ENCODE measurements around the gene CRYGS.
"Not testable (repeated sequence)": the region's sequence is repeated elsewhere in the genome, so short reads cannot be mapped to it uniquely, and the experiment has no call there.

Gene CRYGS

GRCh38 chr3:186506191-186506739, 37.9 kb downstream of the CRYGS start:
- TF ChIP-seq CTCF (IDR thresholded peaks at IDR 0.05; ENCODE audit: borderline replicate concordance, insufficient read depth, low read depth, low read length), result no peak
- H3K4me3 ChIP-seq (ENCODE audit: low read depth, low read length), result no peak overlapping the region

- H3K4me3 ChIP-seq (ENCODE audit: low read depth, low read length), result no peak overlapping the region
- no peak for TF ChIP-seq CTCF (IDR thresholded peaks at IDR 0.05; ENCODE audit: borderline replicate concordance, insufficient read depth, low read depth, low read length)
These were observed 41.0 kb downstream of the CRYGS start for GRCh38 chr3:186502966-186503712.

- H3K4me3 ChIP-seq (ENCODE audit: low read depth, low read length), result no peak overlapping the region
These were observed 41.8 kb downstream of the CRYGS start for GRCh38 chr3:186502138-186502948.

GRCh38 chr3:186499949-186500348, 44.2 kb downstream of the CRYGS start:
- H3K4me3 ChIP-seq (ENCODE audit: low read depth, low read length), result not testable (repeated sequence)

More at GRCh38 chr3:186502138-186502948, 41.8 kb downstream of the CRYGS start:
- TF ChIP-seq CTCF (IDR thresholded peaks at IDR 0.05; ENCODE audit: borderline replicate concordance, insufficient read depth, low read depth, low read length), result no peak

- H3K4me3 ChIP-seq (ENCODE audit: low read depth, low read length), result not testable (repeated sequence)
These were observed 46.2 kb downstream of the CRYGS start for GRCh38 chr3:186498022-186498421.

- no peak for TF ChIP-seq CTCF (IDR thresholded peaks at IDR 0.05; ENCODE audit: borderline replicate concordance, insufficient read depth, low read depth, low read length)
- H3K4me3 ChIP-seq (ENCODE audit: low read depth, low read length), result no peak overlapping the region
These were observed 46.6 kb downstream of the CRYGS start for GRCh38 chr3:186497608-186498007.

GRCh38 chr3:186496635-186497034, 47.5 kb downstream of the CRYGS start:
- no peak for TF ChIP-seq CTCF (IDR thresholded peaks at IDR 0.05; ENCODE audit: borderline replicate concordance, insufficient read depth, low read depth, low read length)
- H3K4me3 ChIP-seq (ENCODE audit: low read depth, low read length), result no peak overlapping the region

- TF ChIP-seq CTCF (IDR thresholded peaks at IDR 0.05; ENCODE audit: borderline replicate concordance, insufficient read depth, low read depth, low read length), result no peak
- no peak overlapping the region for H3K4me3 ChIP-seq (ENCODE audit: low read depth, low read length)
These were observed 48.2 kb downstream of the CRYGS start for GRCh38 chr3:186496016-186496415.
